GM12878 (cell line): ENCODE data around the gene KIF18A. TPM values are rescaled to one million over a fixed set of nuclear protein-coding genes. Genes with fewer than 3 reads are reported as not detected.

Source experiments
- ATAC-seq: fragments of 200-7000 bp; cut with Tn5 transposase; 3 replicates; pipeline ENCODE4 v1.9.1; 2020; ENCODE audit warnings: mild to moderate bottlenecking, moderate library complexity
- BruUV-seq: library from RNA; stranded (reverse); fragments of 400-500 nt; replicated peaks from 2 replicates; lab custom pipeline; 2021; lab: Mats Ljungman, UMichigan
- CTCF ChIA-PET: fragments of 300-600 bp; sonication (Branson Sonifier 250); formaldehyde crosslinking; extraction: SDS; loops from one replicate; lab custom pipeline; 2021; ENCODE audit warnings: inconsistent platforms; lab: Yijun Ruan, JAX
- POLR2A ChIA-PET: fragments of 350-600 bp; formaldehyde crosslinking; extraction: SDS; loops from one replicate; lab custom pipeline; 2021; ENCODE audit warnings: inconsistent platforms; lab: Charles Lee
- RAD21 ChIA-PET: fragments of 300-600 bp; sonication (Branson Sonifier 250); formaldehyde crosslinking; loops from one replicate; lab custom pipeline; 2023; ENCODE audit warnings: antibody characterized with exemption; ENCODE audit not compliant: unreplicated experiment; lab: Charles Lee
- SMC1A ChIA-PET: fragments of 300-600 bp; sonication (Branson Sonifier 250); formaldehyde crosslinking; loops from one replicate; lab custom pipeline; 2023; ENCODE audit not compliant: unreplicated experiment, uncharacterized antibody; lab: Charles Lee
- DNase-seq: peaks from one replicate; pipeline ENCODE4 v3.0.0-alpha.2; 2011; ENCODE audit warnings: low read depth, low spot score
- FAIRE-seq: peaks from 3 replicates; lab custom pipeline; 2011; peaks lifted over from hg19 to GRCh38; lab: Jason Lieb, UNC
- H2AFZ ChIP-seq: 2 replicates; pipeline ENCODE4 v1.6.0; 2011; ENCODE audit warnings: low read depth, low read length, control low read depth; ENCODE audit not compliant: control insufficient read depth
- H3K27ac ChIP-seq: 2 replicates; pipeline ENCODE4 v1.5.1; 2011; ENCODE audit warnings: control low read depth; ENCODE audit not compliant: control insufficient read depth, insufficient read depth
- H3K27me3 ChIP-seq, 2 experiments: replicated peaks in 1 of 2; 2 replicates each; pipeline versions ENCODE4 v1.6.0 to v1.6.1; 2011; ENCODE audit warnings: low read length in 1 of 2; ENCODE audit not compliant: control insufficient read depth in 2 of 2, insufficient read depth in 2 of 2
- H3K36me3 ChIP-seq, 2 experiments: 2 replicates each; pipeline ENCODE4 v1.5.1; 2011; ENCODE audit warnings: low read length in 1 of 2; ENCODE audit not compliant: control insufficient read depth in 2 of 2, insufficient read depth in 2 of 2
- H3K4me1 ChIP-seq: 2 replicates; pipeline ENCODE4 v1.6.1; 2011; ENCODE audit warnings: mild to moderate bottlenecking, low read length, moderate library complexity, mixed read lengths; ENCODE audit not compliant: control insufficient read depth, insufficient read depth
- H3K4me2 ChIP-seq: 2 replicates; pipeline ENCODE4 v1.6.0; 2011; ENCODE audit warnings: control low read depth; ENCODE audit not compliant: control insufficient read depth, insufficient read depth
- H3K4me3 ChIP-seq: fragments of 200-600 bp; sonication (generic); 2 replicates; pipeline ENCODE4 v1.5.1; 2016
- H3K79me2 ChIP-seq: 2 replicates; pipeline ENCODE4 v1.6.0; 2011; ENCODE audit warnings: low read length; ENCODE audit not compliant: control insufficient read depth, insufficient read depth
- H3K9ac ChIP-seq: 2 replicates; pipeline ENCODE4 v1.8.0; 2011; ENCODE audit warnings: low read length, control low read depth, mixed read lengths; ENCODE audit not compliant: control insufficient read depth, insufficient read depth
- H3K9me3 ChIP-seq: replicated peaks from 3 replicates; pipeline ENCODE4 v1.5.1; 2011; ENCODE audit warnings: mild to moderate bottlenecking, low read length; ENCODE audit not compliant: control insufficient read depth, insufficient read depth
- H4K20me1 ChIP-seq: 2 replicates; pipeline ENCODE4 v1.6.0; 2011; ENCODE audit not compliant: control insufficient read depth, insufficient read depth
- CREB1 ChIP-seq: IDR thresholded peaks from 2 replicates; pipeline ENCODE4 v1.6.1; 2012; ENCODE audit warnings: low read depth, mild to moderate bottlenecking, inconsistent platforms
- HDAC6 ChIP-seq: fragments of 200-600 bp; sonication (generic); IDR thresholded peaks from one replicate; pipeline ENCODE4 v1.8.0; 2017; ENCODE audit warnings: antibody characterized with exemption; ENCODE audit not compliant: unreplicated experiment
- NRF1 ChIP-seq: conservative IDR thresholded peaks from 2 replicates; pipeline ENCODE4 v1.6.1; 2011; ENCODE audit warnings: mild to moderate bottlenecking, low read depth, low read length, improper control_type of control experiment
- POLR2A ChIP-seq: IDR thresholded peaks from 2 replicates; pipeline ENCODE4 v1.6.1; 2011; ENCODE audit warnings: low read depth, mild to moderate bottlenecking, low read length
- POLR2AphosphoS2 ChIP-seq: IDR thresholded peaks from 2 replicates; pipeline ENCODE4 v1.6.1; 2011; ENCODE audit warnings: low read depth, mild to moderate bottlenecking, low read length, improper control_type of control experiment, moderate library complexity
- TBL1XR1 ChIP-seq: IDR thresholded peaks from 2 replicates; pipeline ENCODE4 v1.6.1; 2012; ENCODE audit warnings: low read depth, low read length, improper control_type of control experiment
- TCF7 ChIP-seq: IDR thresholded peaks from 2 replicates; pipeline ENCODE4 v1.6.1; 2014; ENCODE audit warnings: antibody characterized with exemption, borderline replicate concordance
- WRNIP1 ChIP-seq: IDR thresholded peaks from 2 replicates; pipeline ENCODE4 v1.6.1; 2011; ENCODE audit warnings: low read depth, low read length, improper control_type of control experiment, borderline replicate concordance
- ZNF207 ChIP-seq: fragments of 450-650 bp; IDR thresholded peaks from 2 replicates; pipeline ENCODE4 v1.6.1; 2014; ENCODE audit warnings: antibody characterized with exemption, mild to moderate bottlenecking, borderline replicate concordance
- ZZZ3 ChIP-seq: IDR thresholded peaks from 2 replicates; pipeline ENCODE4 v1.6.1; 2011; ENCODE audit warnings: low read depth; ENCODE audit not compliant: control insufficient read depth, insufficient read length
- WGBS: methylation state at CpG from one replicate; pipeline ENCODE4 v1.1.6; 2016; ENCODE audit warnings: low lambda C conversion rate; ENCODE audit not compliant: insufficient replicate concordance, insufficient coverage; ENCODE audit errors: missing lambda C conversion rate; 5-methylcytosine and 5-hydroxymethylcytosine counted together
- in situ Hi-C: fragments of 300-500 bp; cut with MboI; formaldehyde crosslinking; loops from 9 replicates; pipeline ENCODE4 v1.14.3; 2018; ENCODE audit warnings: mixed read lengths
- intact Hi-C: fragments of 100-400 bp; cut with micrococcal nuclease; formaldehyde crosslinking; loops from one replicate; pipeline ENCODE4 v1.14.2; 2022; ENCODE audit not compliant: unreplicated experiment
- polyA plus RNA-seq, 11 experiments: library from polyadenylated mRNA; depleted of rRNA in 4 of 11; unstranded in 6 of 11; stranded (reverse) in 5 of 11; fragments of >200 nt; fragmentation: Nextera tagmentation in 4 of 11; fragmentation: Illumina TruSeq in 1 of 11; extraction: Ambion mirVana in 4 of 11; extraction: Trizol in 1 of 11; gene quantifications; 1 replicate in 1 of 11; 2 replicates in 10 of 11; pipeline versions ENCODE4 v1.2.1 to v1.2.3, GENCODE V29; 2011 to 2016; ENCODE audit warnings: inconsistent platforms in 2 of 11, missing spikeins in 2 of 11, low read depth in 1 of 11
- total RNA-seq, 4 experiments: library from RNA; depleted of rRNA in 3 of 4; stranded (reverse); fragments of >200 nt in 3 of 4; fragmentation: Illumina TruSeq in 1 of 4; extraction: Trizol in 1 of 4; gene quantifications; 2 replicates each; pipeline versions ENCODE4 v1.2.1 to v1.2.3, GENCODE V29; 2013 to 2021
- TF ChIP-seq, protein P1 (sequence below): IDR thresholded peaks from 2 replicates; pipeline ENCODE4 v1.6.1; 2011; ENCODE audit warnings: mild to moderate bottlenecking, low read depth, low read length, moderate library complexity; ENCODE audit not compliant: insufficient replicate concordance
- TF ChIP-seq, protein P2 (sequence below): fragments of 450-650 bp; conservative IDR thresholded peaks from 2 replicates; pipeline ENCODE4 v1.6.1; 2017; ENCODE audit warnings: mild to moderate bottlenecking, moderate library complexity
- TF ChIP-seq, protein P3 (sequence below): fragments of 450-650 bp; formaldehyde crosslinking; IDR thresholded peaks from 2 replicates; pipeline ENCODE4 v1.4.0; 2022; ENCODE audit warnings: mild to moderate bottlenecking, moderate library complexity

The KIF18A gene
- total and polyA plus RNA-seq, 10 of the 15 experiments (the other 5 are each of a cell fraction or from before 2014, with no cell fraction given): 11.2 to 31.5 (median 20.4) TPM

DNA sequence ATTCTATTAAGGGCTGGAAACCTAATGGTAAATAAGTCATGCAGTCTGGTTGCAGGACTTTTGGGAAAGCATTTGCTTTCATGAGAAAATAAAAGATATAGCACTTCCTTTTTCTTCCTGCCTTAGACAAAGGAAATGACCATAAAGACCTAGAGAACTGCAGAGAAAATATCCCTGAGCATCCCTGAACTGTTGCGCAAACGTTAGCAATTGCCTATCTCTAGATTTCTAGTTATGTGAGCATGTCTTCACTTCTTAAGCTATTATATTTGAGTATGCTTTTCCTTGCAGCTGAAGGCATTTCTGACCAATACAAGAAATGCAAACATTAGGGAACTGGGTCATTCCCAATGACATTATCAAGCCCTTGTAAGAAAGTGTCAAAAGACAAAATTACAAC lies 110.6 kb downstream of the KIF18A start:
- H3K36me3 ChIP-seq: no peaks in the 10 kb centered on the region; a peak in 1 of 4 replicates
- H3K27ac ChIP-seq: no peak overlapping the region
- ATAC-seq (no peak), FAIRE-seq (no peak)
- in situ Hi-C loops: no loop called here
- H3K4me2 ChIP-seq: no peak overlapping the region
- H3K79me2 ChIP-seq: no peaks in the 10 kb centered on the region
- H3K4me3 ChIP-seq: no peak overlapping the region
- BruUV-seq: no TSS peak
- no peaks in the 10 kb centered on the region for H3K27me3 ChIP-seq
- WGBS: 100% methylated on average over 2 of the region's 2 CpGs
- intact Hi-C loops: no loop called here
- RAD21 ChIA-PET: no interaction called here
- H3K9ac ChIP-seq: no peak overlapping the region
- CTCF ChIA-PET: interaction anchor here (0.6 to 0.7 kb wide), 2 partner anchors 12 to 141 kb away, joined by 3 read pairs; no protein-coding TSS in a partner anchor
- no peaks in the 10 kb centered on the region for H4K20me1 ChIP-seq
- no peak overlapping the region for H2AFZ ChIP-seq
- H3K4me1 ChIP-seq: no peaks in the 10 kb centered on the region
- TF ChIP-seq, protein P1, sequence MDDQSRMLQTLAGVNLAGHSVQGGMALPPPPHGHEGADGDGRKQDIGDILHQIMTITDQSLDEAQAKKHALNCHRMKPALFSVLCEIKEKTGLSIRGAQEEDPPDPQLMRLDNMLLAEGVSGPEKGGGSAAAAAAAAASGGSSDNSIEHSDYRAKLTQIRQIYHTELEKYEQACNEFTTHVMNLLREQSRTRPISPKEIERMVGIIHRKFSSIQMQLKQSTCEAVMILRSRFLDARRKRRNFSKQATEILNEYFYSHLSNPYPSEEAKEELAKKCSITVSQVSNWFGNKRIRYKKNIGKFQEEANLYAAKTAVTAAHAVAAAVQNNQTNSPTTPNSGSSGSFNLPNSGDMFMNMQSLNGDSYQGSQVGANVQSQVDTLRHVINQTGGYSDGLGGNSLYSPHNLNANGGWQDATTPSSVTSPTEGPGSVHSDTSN: no peak
- TF ChIP-seq ZNF207 (no peak), ZZZ3 (no peak), WRNIP1 (no peak), POLR2A (no peak), TCF7 (no peak), NRF1 (no peak), TBL1XR1 (no peak), POLR2AphosphoS2 (no peak), HDAC6 (no peak), CREB1 (no peak)
- TF ChIP-seq, protein P2, sequence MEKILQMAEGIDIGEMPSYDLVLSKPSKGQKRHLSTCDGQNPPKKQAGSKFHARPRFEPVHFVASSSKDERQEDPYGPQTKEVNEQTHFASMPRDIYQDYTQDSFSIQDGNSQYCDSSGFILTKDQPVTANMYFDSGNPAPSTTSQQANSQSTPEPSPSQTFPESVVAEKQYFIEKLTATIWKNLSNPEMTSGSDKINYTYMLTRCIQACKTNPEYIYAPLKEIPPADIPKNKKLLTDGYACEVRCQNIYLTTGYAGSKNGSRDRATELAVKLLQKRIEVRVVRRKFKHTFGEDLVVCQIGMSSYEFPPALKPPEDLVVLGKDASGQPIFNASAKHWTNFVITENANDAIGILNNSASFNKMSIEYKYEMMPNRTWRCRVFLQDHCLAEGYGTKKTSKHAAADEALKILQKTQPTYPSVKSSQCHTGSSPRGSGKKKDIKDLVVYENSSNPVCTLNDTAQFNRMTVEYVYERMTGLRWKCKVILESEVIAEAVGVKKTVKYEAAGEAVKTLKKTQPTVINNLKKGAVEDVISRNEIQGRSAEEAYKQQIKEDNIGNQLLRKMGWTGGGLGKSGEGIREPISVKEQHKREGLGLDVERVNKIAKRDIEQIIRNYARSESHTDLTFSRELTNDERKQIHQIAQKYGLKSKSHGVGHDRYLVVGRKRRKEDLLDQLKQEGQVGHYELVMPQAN: no peak
- TF ChIP-seq, protein P3, sequence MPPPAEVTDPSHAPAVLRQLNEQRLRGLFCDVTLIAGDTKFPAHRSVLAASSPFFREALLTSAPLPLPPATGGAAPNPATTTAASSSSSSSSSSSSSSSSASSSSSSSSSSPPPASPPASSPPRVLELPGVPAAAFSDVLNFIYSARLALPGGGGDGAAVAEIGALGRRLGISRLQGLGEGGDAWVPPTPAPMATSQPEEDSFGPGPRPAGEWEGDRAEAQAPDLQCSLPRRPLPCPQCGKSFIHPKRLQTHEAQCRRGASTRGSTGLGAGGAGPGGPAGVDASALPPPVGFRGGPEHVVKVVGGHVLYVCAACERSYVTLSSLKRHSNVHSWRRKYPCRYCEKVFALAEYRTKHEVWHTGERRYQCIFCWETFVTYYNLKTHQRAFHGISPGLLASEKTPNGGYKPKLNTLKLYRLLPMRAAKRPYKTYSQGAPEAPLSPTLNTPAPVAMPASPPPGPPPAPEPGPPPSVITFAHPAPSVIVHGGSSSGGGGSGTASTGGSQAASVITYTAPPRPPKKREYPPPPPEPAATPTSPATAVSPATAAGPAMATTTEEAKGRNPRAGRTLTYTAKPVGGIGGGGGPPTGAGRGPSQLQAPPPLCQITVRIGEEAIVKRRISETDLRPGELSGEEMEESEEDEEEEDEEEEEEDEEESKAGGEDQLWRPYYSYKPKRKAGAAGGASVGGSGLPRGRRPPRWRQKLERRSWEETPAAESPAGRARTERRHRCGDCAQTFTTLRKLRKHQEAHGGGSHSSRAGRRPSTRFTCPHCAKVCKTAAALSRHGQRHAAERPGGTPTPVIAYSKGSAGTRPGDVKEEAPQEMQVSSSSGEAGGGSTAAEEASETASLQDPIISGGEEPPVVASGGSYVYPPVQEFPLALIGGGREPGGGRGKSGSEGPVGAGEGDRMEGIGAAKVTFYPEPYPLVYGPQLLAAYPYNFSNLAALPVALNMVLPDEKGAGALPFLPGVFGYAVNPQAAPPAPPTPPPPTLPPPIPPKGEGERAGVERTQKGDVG (CRISPR knock-in tag): no peak
- TF ChIP-seq, all 136 proteins: peak for 0
- ChIA-PET POLR2A (no interaction called here), SMC1A (interaction anchor here (1.1 kb wide), 1 partner anchor 15 kb away, joined by 3 read pairs; no protein-coding TSS in a partner anchor)
- no peak for DNase-seq
- H3K9me3 ChIP-seq: peaks cover 1% of the 10 kb centered on the region; the same call in 1 of the 3 replicates
